IPS-NIHi7 (cell line): ENCODE measurements around the gene CILP2.
A peak's percentile ranks its signal among the peaks of the same experiment; 100 is the strongest.

Experiments used
- DNase-seq: peaks from one replicate; pipeline ENCODE4 v3.0.0; 2012; ENCODE audit warnings: mixed read lengths; ENCODE audit errors: extremely low spot score

CILP2 gene

GRCh38 chr19:19543640-19544039, 5.6 kb downstream of the CILP2 start:
- DNase-seq: no peak

- DNase-seq: no peak
Measured at GRCh38 chr19:19544257-19544953, 6.3 kb downstream of the CILP2 start.

- no peak for DNase-seq
Measured at GRCh38 chr19:19544954-19545591, 7.0 kb downstream of the CILP2 start.

GRCh38 chr19:19545707-19546106, 7.6 kb downstream of the CILP2 start:
- no peak for DNase-seq

GRCh38 chr19:19546751-19547162, 8.7 kb downstream of the CILP2 start:
- DNase-seq: no peak

GRCh38 chr19:19547674-19548336, 9.7 kb downstream of the CILP2 start:
- DNase-seq: no peak

GRCh38 chr19:19548915-19549759, 11.1 kb downstream of the CILP2 start:
- DNase-seq: no peak

GRCh38 chr19:19549804-19550464, 11.9 kb downstream of the CILP2 start:
- DNase-seq: no peak

- no peak for DNase-seq
Measured at GRCh38 chr19:19550485-19550929, 12.4 kb downstream of the CILP2 start.

- DNase-seq: no peak
Measured at GRCh38 chr19:19550972-19551852, 13.1 kb downstream of the CILP2 start.

GRCh38 chr19:19551853-19552192, 13.8 kb downstream of the CILP2 start:
- DNase-seq: no peak

GRCh38 chr19:19552798-19553197, 14.7 kb downstream of the CILP2 start:
- peak; percentile 86 for DNase-seq

- no peak for DNase-seq
Measured at GRCh38 chr19:19553670-19554069, 15.6 kb downstream of the CILP2 start.

GRCh38 chr19:19554074-19555023, 16.3 kb downstream of the CILP2 start:
- peak; percentile 92 for DNase-seq

- DNase-seq: no peak
Measured at GRCh38 chr19:19558055-19558454, 20.0 kb downstream of the CILP2 start.

- DNase-seq: no peak
Measured at GRCh38 chr19:19558636-19559035, 20.6 kb downstream of the CILP2 start.

- DNase-seq: no peak
Measured at GRCh38 chr19:19559931-19560330, 21.9 kb downstream of the CILP2 start.

GRCh38 chr19:19561946-19562664, 24.0 kb downstream of the CILP2 start:
- DNase-seq: no peak
